HepG2 (cell line): ENCODE data around the gene TADA2B. TPM values are rescaled to one million over a fixed set of nuclear protein-coding genes. Genes with fewer than 3 reads are reported as not detected.

ENCODE experiments used
- EHMT2 ChIP-seq: fragments of 200-600 bp; sonication (generic); IDR thresholded peaks from 2 replicates; pipeline ENCODE4 v1.7.0; 2017; ENCODE audit warnings: antibody characterized with exemption, low read depth, low read length, borderline replicate concordance
- ETV5 ChIP-seq: IDR thresholded peaks from 2 replicates; pipeline ENCODE4 v1.6.1; 2018; ENCODE audit warnings: missing biosample characterization, missing genetic modification reagents, inconsistent platforms, borderline replicate concordance
- GABPA ChIP-seq, 2 experiments: IDR thresholded peaks; 2 replicates each; pipeline ENCODE4 v1.6.1; 2011 to 2016; ENCODE audit warnings: low read depth in 2 of 2, low read length in 1 of 2, missing biosample characterization in 1 of 2, missing genetic modification characterization in 1 of 2
- HNRNPLL ChIP-seq: fragments of 200-400 bp; formaldehyde crosslinking; IDR thresholded peaks from 2 replicates; pipeline ENCODE4 v1.6.1; 2017; ENCODE audit warnings: mild to moderate bottlenecking, low read depth, low read length; ENCODE audit not compliant: poor library complexity, severe bottlenecking
- SALL2 ChIP-seq: sonication (generic); formaldehyde crosslinking; IDR thresholded peaks from 2 replicates; pipeline ENCODE4 v1.8.1; 2023; ENCODE audit warnings: mild to moderate bottlenecking, missing genetic modification reagents, inconsistent platforms
- ZKSCAN1 ChIP-seq: fragments of 150-350 bp; IDR thresholded peaks from 2 replicates; pipeline ENCODE4 v1.6.1; 2014; ENCODE audit warnings: low read length
- ZMYM3 ChIP-seq: sonication (generic); formaldehyde crosslinking; IDR thresholded peaks from 2 replicates; pipeline ENCODE4 v1.5.1; 2020; ENCODE audit warnings: mild to moderate bottlenecking, missing genetic modification reagents
- ZNF570 ChIP-seq: sonication (generic); formaldehyde crosslinking; IDR thresholded peaks from 2 replicates; pipeline ENCODE4 v1.4.0; 2020; ENCODE audit warnings: mild to moderate bottlenecking, missing genetic modification reagents, borderline replicate concordance
- ZNF660 ChIP-seq: sonication (generic); formaldehyde crosslinking; IDR thresholded peaks from 2 replicates; pipeline ENCODE4 v1.5.1; 2020; ENCODE audit warnings: mild to moderate bottlenecking, low read depth, missing genetic modification reagents, borderline replicate concordance
- ZNF709 ChIP-seq: sonication (generic); formaldehyde crosslinking; IDR thresholded peaks from 2 replicates; pipeline ENCODE4 v1.5.0; 2020; ENCODE audit warnings: mild to moderate bottlenecking, missing genetic modification reagents
- ZNF775 ChIP-seq: sonication (generic); formaldehyde crosslinking; IDR thresholded peaks from 2 replicates; pipeline ENCODE4 v1.4.0; 2020; ENCODE audit warnings: missing genetic modification reagents, mild to moderate bottlenecking, moderate library complexity, borderline replicate concordance
- polyA plus RNA-seq, 8 experiments: library from polyadenylated mRNA; depleted of rRNA in 3 of 8; stranded (reverse) in 7 of 8; unstranded in 1 of 8; fragments of >200 nt; fragmentation: Illumina TruSeq in 4 of 8; extraction: Trizol in 4 of 8; gene quantifications; 2 replicates each; pipeline versions ENCODE4 v1.2.1 to v1.2.3, GENCODE V29; 2011 to 2016; ENCODE audit warnings: low read depth in 4 of 8, missing spikeins in 1 of 8, mixed read lengths in 1 of 8; ENCODE audit not compliant: insufficient read depth in 1 of 8
- total RNA-seq, 5 experiments: library from RNA; depleted of rRNA; stranded (reverse); fragments of >200 nt; fragmentation: Illumina TruSeq; extraction: Trizol; gene quantifications; 2 replicates each; pipeline ENCODE4 v1.2.3, GENCODE V29; 2016; ENCODE audit warnings: low read depth in 1 of 5
- TF ChIP-seq, protein P1 (sequence below): sonication (generic); formaldehyde crosslinking; IDR thresholded peaks from 2 replicates; pipeline ENCODE4 v1.4.0; 2020; ENCODE audit warnings: missing genetic modification reagents
- TF ChIP-seq, protein P2 (sequence below): sonication (generic); formaldehyde crosslinking; IDR thresholded peaks from 2 replicates; pipeline ENCODE4 v1.5.0; 2020; ENCODE audit warnings: mild to moderate bottlenecking, low read depth, missing genetic modification reagents, borderline replicate concordance
- TF ChIP-seq, protein P3 (sequence below): sonication (generic); formaldehyde crosslinking; IDR thresholded peaks from 2 replicates; pipeline ENCODE4 v1.4.0; 2020; ENCODE audit warnings: missing genetic modification reagents
- TF ChIP-seq, protein P4 (sequence below): sonication (generic); formaldehyde crosslinking; conservative IDR thresholded peaks from 2 replicates; pipeline ENCODE4 v1.8.0; 2022; ENCODE audit warnings: low read depth, missing genetic modification reagents
- TF ChIP-seq, protein P5 (sequence below): sonication (generic); formaldehyde crosslinking; IDR thresholded peaks from 2 replicates; pipeline ENCODE4 v1.8.0; 2022; ENCODE audit warnings: missing genetic modification reagents, mild to moderate bottlenecking, moderate library complexity, borderline replicate concordance
- TF ChIP-seq, protein P6 (sequence below): sonication (generic); formaldehyde crosslinking; IDR thresholded peaks from 2 replicates; pipeline ENCODE4 v1.4.0; 2020; ENCODE audit warnings: mild to moderate bottlenecking, missing genetic modification reagents

Gene TADA2B
- total and polyA plus RNA-seq, 2 of the 13 experiments (the other 11 are each of a cell fraction or from before 2014, with no cell fraction given): 4.6 to 8.9 TPM

DNA sequence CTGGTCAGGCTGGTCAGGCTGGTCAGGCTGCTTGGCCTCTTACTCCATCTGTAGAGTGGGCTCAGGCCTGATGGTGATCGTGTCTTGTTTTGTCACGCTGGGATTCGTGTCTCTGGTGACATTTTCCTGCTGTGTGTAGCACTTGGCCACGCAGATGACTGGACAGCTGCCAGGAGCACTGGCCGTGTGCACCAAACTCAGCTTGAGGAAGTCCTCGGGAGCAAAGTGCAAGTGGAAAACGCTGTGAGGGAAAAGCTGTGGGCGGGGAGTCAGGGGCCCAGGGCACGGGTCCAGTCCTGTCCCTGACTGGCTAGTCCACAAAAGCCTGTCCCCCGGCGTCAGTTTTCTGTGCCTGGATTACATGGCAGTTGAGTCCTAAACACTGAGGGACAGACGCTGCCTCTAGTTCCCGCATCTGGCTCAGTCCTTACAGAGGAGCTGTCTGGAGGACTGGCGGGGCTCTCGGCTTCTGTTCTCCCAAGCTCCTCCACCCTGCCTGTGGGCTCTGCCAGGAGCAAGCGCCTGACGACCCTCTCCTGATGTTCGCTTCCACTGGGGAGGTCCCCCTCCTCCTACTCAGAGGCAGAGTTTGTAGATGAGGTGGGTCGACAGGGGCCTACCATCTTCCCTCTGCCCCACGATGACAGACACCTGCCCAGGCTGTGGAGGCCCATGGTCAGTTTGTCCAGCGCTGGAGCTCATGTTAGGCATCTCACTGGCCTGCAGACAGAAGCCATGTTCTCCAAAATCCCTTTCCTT, 60.6 kb downstream of the TADA2B start (continued):
- TF ChIP-seq ZNF775 (no peak), GABPA (IDR thresholded peaks at IDR 0.05; ENCODE audit: low read depth, low read length) (no peak), GABPA (CRISPR knock-in tag; IDR thresholded peaks at IDR 0.05; ENCODE audit: low read depth) (peak; percentile 15; the same call in 1 of the 2 replicates), ZNF570 (CRISPR knock-in tag) (no peak), HNRNPLL (no peak), SALL2 (CRISPR knock-in tag) (no peak), EHMT2 (no peak), ETV5 (CRISPR knock-in tag) (peak; percentile 51; the same call in 1 of the 2 replicates), ZMYM3 (CRISPR knock-in tag) (peak; percentile 90), ZKSCAN1 (no peak), ZNF660 (no peak), ZNF709 (no peak)
- TF ChIP-seq, protein P1, sequence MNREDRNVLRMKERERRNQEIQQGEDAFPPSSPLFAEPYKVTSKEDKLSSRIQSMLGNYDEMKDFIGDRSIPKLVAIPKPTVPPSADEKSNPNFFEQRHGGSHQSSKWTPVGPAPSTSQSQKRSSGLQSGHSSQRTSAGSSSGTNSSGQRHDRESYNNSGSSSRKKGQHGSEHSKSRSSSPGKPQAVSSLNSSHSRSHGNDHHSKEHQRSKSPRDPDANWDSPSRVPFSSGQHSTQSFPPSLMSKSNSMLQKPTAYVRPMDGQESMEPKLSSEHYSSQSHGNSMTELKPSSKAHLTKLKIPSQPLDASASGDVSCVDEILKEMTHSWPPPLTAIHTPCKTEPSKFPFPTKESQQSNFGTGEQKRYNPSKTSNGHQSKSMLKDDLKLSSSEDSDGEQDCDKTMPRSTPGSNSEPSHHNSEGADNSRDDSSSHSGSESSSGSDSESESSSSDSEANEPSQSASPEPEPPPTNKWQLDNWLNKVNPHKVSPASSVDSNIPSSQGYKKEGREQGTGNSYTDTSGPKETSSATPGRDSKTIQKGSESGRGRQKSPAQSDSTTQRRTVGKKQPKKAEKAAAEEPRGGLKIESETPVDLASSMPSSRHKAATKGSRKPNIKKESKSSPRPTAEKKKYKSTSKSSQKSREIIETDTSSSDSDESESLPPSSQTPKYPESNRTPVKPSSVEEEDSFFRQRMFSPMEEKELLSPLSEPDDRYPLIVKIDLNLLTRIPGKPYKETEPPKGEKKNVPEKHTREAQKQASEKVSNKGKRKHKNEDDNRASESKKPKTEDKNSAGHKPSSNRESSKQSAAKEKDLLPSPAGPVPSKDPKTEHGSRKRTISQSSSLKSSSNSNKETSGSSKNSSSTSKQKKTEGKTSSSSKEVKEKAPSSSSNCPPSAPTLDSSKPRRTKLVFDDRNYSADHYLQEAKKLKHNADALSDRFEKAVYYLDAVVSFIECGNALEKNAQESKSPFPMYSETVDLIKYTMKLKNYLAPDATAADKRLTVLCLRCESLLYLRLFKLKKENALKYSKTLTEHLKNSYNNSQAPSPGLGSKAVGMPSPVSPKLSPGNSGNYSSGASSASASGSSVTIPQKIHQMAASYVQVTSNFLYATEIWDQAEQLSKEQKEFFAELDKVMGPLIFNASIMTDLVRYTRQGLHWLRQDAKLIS (CRISPR knock-in tag): no peak
- TF ChIP-seq, protein P2, sequence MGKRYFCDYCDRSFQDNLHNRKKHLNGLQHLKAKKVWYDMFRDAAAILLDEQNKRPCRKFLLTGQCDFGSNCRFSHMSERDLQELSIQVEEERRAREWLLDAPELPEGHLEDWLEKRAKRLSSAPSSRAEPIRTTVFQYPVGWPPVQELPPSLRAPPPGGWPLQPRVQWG: no peak
- TF ChIP-seq, protein P3, sequence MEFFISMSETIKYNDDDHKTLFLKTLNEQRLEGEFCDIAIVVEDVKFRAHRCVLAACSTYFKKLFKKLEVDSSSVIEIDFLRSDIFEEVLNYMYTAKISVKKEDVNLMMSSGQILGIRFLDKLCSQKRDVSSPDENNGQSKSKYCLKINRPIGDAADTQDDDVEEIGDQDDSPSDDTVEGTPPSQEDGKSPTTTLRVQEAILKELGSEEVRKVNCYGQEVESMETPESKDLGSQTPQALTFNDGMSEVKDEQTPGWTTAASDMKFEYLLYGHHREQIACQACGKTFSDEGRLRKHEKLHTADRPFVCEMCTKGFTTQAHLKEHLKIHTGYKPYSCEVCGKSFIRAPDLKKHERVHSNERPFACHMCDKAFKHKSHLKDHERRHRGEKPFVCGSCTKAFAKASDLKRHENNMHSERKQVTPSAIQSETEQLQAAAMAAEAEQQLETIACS (CRISPR knock-in tag): no peak
- TF ChIP-seq, protein P4, sequence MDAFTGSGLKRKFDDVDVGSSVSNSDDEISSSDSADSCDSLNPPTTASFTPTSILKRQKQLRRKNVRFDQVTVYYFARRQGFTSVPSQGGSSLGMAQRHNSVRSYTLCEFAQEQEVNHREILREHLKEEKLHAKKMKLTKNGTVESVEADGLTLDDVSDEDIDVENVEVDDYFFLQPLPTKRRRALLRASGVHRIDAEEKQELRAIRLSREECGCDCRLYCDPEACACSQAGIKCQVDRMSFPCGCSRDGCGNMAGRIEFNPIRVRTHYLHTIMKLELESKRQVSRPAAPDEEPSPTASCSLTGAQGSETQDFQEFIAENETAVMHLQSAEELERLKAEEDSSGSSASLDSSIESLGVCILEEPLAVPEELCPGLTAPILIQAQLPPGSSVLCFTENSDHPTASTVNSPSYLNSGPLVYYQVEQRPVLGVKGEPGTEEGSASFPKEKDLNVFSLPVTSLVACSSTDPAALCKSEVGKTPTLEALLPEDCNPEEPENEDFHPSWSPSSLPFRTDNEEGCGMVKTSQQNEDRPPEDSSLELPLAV: no peak
- TF ChIP-seq, protein P5, sequence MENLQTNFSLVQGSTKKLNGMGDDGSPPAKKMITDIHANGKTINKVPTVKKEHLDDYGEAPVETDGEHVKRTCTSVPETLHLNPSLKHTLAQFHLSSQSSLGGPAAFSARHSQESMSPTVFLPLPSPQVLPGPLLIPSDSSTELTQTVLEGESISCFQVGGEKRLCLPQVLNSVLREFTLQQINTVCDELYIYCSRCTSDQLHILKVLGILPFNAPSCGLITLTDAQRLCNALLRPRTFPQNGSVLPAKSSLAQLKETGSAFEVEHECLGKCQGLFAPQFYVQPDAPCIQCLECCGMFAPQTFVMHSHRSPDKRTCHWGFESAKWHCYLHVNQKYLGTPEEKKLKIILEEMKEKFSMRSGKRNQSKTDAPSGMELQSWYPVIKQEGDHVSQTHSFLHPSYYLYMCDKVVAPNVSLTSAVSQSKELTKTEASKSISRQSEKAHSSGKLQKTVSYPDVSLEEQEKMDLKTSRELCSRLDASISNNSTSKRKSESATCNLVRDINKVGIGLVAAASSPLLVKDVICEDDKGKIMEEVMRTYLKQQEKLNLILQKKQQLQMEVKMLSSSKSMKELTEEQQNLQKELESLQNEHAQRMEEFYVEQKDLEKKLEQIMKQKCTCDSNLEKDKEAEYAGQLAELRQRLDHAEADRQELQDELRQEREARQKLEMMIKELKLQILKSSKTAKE (CRISPR knock-in tag): no peak
- TF ChIP-seq, protein P6, sequence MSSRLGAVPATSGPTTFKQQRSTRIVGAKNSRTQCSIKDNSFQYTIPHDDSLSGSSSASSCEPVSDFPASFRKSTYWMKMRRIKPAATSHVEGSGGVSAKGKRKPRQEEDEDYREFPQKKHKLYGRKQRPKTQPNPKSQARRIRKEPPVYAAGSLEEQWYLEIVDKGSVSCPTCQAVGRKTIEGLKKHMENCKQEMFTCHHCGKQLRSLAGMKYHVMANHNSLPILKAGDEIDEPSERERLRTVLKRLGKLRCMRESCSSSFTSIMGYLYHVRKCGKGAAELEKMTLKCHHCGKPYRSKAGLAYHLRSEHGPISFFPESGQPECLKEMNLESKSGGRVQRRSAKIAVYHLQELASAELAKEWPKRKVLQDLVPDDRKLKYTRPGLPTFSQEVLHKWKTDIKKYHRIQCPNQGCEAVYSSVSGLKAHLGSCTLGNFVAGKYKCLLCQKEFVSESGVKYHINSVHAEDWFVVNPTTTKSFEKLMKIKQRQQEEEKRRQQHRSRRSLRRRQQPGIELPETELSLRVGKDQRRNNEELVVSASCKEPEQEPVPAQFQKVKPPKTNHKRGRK (CRISPR knock-in tag): no peak
